A673 (cell line): Measurements from ENCODE around the gene VSIR. TPM values are rescaled to one million over a fixed set of nuclear protein-coding genes. Genes with fewer than 3 reads are reported as not detected.

Experiments used
- BruUV-seq: library from RNA; stranded (reverse); fragments of 400-500 nt; replicated peaks from 2 replicates; lab custom pipeline; 2021; lab: Mats Ljungman, UMichigan
- CTCF ChIA-PET: fragments of 300-600 bp; sonication (Branson Sonifier 250); formaldehyde crosslinking; loops from one replicate; lab custom pipeline; 2022; ENCODE audit warnings: antibody characterized with exemption; lab: Charles Lee
- POLR2A ChIA-PET: fragments of 300-600 bp; sonication (Branson Sonifier 250); formaldehyde crosslinking; loops from one replicate; lab custom pipeline; 2022; ENCODE audit warnings: antibody characterized with exemption; ENCODE audit not compliant: low non-redundant PET; lab: Charles Lee
- DNase-seq: peaks from one replicate; pipeline ENCODE4 v3.0.0-alpha.2; 2015; ENCODE audit warnings: low spot score
- H3K27ac ChIP-seq: fragments of 200-600 bp; sonication (generic); 2 replicates; pipeline ENCODE4 v1.5.1; 2016; ENCODE audit warnings: mixed run types, low read depth, mild to moderate bottlenecking, mixed read lengths, antibody characterized with exemption, low read length; ENCODE audit not compliant: poor library complexity, severe bottlenecking
- H3K27me3 ChIP-seq: fragments of 200-600 bp; sonication (generic); replicated peaks from 2 replicates; pipeline ENCODE4 v1.6.1; 2017; ENCODE audit warnings: mixed run types, low read depth, mild to moderate bottlenecking, mixed read lengths, antibody characterized with exemption, low read length; ENCODE audit not compliant: insufficient read depth, poor library complexity
- H3K36me3 ChIP-seq: fragments of 200-600 bp; sonication (generic); 2 replicates; pipeline ENCODE4 v1.6.1; 2016; ENCODE audit warnings: mixed run types, mild to moderate bottlenecking, mixed read lengths, antibody characterized with exemption, low read length; ENCODE audit not compliant: insufficient read depth, poor library complexity, severe bottlenecking
- H3K4me1 ChIP-seq: fragments of 200-600 bp; sonication (generic); 2 replicates; pipeline ENCODE4 v1.6.1; 2017; ENCODE audit warnings: mixed run types, mild to moderate bottlenecking, mixed read lengths, antibody characterized with exemption, low read length; ENCODE audit not compliant: insufficient read depth, poor library complexity, severe bottlenecking
- H3K4me3 ChIP-seq: fragments of 200-600 bp; sonication (generic); 2 replicates; pipeline ENCODE4 v1.5.1; 2016; ENCODE audit warnings: low read depth, mixed run types, mild to moderate bottlenecking, mixed read lengths, low read length; ENCODE audit not compliant: poor library complexity, severe bottlenecking
- H3K9me3 ChIP-seq: fragments of 200-600 bp; sonication (generic); 2 replicates; pipeline ENCODE4 v1.6.1; 2016; ENCODE audit warnings: mixed run types, low read depth, mild to moderate bottlenecking, mixed read lengths, antibody characterized with exemption, low read length; ENCODE audit not compliant: poor library complexity, severe bottlenecking
- EZH2 ChIP-seq: fragments of 200-600 bp; sonication (generic); IDR thresholded peaks from 2 replicates; pipeline ENCODE4 v1.6.1; 2017; ENCODE audit warnings: borderline replicate concordance, low read depth, mild to moderate bottlenecking, mixed read lengths, antibody characterized with exemption, low read length; ENCODE audit not compliant: poor library complexity, severe bottlenecking
- intact Hi-C: fragments of 100-400 bp; cut with micrococcal nuclease; formaldehyde crosslinking; loops from one replicate; pipeline ENCODE4 v1.10.0; 2022; ENCODE audit not compliant: unreplicated experiment
- total RNA-seq: library from RNA; stranded (reverse); gene quantifications from 2 replicates; pipeline ENCODE4 v1.2.3, GENCODE V29; 2021
- TF ChIP-seq, protein P1 (sequence below): fragments of 300-800, 200-600 bp; sonication (generic); conservative IDR thresholded peaks from 2 replicates; pipeline ENCODE4 v1.5.1; 2017; ENCODE audit warnings: low read depth, mild to moderate bottlenecking, antibody characterized with exemption, low read length, moderate library complexity, mixed read lengths

Gene VSIR
- total RNA-seq, 1 experiment from 2014 or later, result not detected

DNA sequence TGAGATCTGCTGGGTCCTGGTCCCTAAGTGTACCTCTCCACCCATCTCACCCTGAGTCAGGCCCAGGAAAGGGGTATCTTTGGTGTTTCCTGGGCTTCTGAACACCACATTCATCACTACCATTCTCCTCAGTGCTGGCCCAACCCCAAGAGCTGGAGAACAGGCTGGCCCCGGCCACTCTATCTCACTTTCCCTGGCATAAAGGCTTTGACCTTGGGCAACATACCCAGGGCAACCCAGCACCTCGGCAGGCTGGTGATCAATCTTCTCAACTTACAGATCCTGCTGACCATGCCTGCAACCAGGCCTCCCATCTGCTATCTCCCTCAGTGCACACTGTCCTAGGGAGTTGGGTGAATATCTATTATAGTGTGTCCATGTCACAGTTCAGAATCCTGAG lies 2.1 kb downstream of the VSIR start:
- H3K36me3 ChIP-seq, result no peaks in the 10 kb centered on the region
- CTCF ChIA-PET, result interaction anchor here (0.8 kb wide), 1 partner anchor 125 kb away, joined by 3 read pairs; no protein-coding TSS in a partner anchor
- H3K4me3 ChIP-seq, result no peak overlapping the region
- POLR2A ChIA-PET, result no interaction called here
- H3K4me1 ChIP-seq, result no peaks in the 10 kb centered on the region
- no peak for DNase-seq
- H3K27ac ChIP-seq, result no peak overlapping the region
- no TSS peak for BruUV-seq
- H3K9me3 ChIP-seq, result no peaks in the 10 kb centered on the region
- H3K27me3 ChIP-seq, result no peaks in the 10 kb centered on the region
- intact Hi-C loops, result no loop called here
- TF ChIP-seq EZH2, result no peak
- TF ChIP-seq, protein P1, sequence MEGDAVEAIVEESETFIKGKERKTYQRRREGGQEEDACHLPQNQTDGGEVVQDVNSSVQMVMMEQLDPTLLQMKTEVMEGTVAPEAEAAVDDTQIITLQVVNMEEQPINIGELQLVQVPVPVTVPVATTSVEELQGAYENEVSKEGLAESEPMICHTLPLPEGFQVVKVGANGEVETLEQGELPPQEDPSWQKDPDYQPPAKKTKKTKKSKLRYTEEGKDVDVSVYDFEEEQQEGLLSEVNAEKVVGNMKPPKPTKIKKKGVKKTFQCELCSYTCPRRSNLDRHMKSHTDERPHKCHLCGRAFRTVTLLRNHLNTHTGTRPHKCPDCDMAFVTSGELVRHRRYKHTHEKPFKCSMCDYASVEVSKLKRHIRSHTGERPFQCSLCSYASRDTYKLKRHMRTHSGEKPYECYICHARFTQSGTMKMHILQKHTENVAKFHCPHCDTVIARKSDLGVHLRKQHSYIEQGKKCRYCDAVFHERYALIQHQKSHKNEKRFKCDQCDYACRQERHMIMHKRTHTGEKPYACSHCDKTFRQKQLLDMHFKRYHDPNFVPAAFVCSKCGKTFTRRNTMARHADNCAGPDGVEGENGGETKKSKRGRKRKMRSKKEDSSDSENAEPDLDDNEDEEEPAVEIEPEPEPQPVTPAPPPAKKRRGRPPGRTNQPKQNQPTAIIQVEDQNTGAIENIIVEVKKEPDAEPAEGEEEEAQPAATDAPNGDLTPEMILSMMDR, result no peak

DNA sequence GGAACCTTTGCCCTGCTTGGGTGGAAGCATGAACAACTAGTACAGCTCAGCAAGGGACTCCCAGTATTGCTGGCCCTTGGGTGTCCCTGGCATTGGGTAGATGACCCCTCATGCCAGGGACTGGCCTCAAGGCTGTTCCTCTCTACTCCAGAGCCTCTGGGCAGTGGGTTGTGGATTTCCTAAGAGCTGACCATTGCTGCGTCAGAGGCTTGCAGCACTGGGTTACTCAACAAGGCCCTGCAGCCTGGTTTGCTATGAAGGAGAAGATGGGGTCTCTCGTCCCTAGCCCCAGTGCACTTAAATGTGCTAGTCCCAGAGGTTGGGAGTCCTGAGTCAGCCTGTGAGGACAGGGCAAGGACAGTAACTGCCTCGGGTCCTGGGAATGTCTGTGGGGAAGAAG lies 2.5 kb downstream of the VSIR start:
- Histone ChIP-seq H3K27ac (no peak overlapping the region), H3K27me3 (no peaks in the 10 kb centered on the region), H3K4me3 (no peak overlapping the region), H3K36me3 (no peaks in the 10 kb centered on the region), H3K9me3 (no peaks in the 10 kb centered on the region), H3K4me1 (no peaks in the 10 kb centered on the region)
- no peak for TF ChIP-seq EZH2
- TF ChIP-seq, protein P1, result no peak
- no TSS peak for BruUV-seq
- POLR2A ChIA-PET, result no interaction called here
- no peak for DNase-seq
- intact Hi-C loops, result no loop called here
- CTCF ChIA-PET, result no interaction called here

DNA sequence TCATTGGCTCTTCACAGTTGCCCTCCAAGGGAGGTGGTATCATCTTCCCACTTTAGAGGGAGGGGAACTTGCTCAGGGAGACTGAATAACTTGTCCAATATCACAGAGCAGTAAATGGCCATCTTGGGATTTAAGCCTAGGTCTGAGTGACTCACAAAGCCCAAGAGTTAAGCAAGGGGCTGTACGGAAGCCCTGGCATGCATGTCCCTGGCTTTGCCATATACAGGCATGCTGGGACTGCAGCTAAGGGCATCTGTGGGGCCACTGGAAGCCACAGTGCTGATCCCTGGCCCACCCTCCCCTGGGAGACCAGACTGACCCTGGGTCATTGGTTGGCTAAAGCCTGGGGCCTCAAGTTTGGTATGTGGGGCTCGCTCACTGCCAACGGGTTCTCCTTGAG lies 3.1 kb downstream of the VSIR start:
- intact Hi-C loops, result no loop called here
- no peak for DNase-seq
- Histone ChIP-seq H3K9me3 (no peaks in the 10 kb centered on the region), H3K4me1 (no peaks in the 10 kb centered on the region), H3K4me3 (no peak overlapping the region), H3K27me3 (no peaks in the 10 kb centered on the region), H3K27ac (no peak overlapping the region), H3K36me3 (no peaks in the 10 kb centered on the region)
- TF ChIP-seq EZH2, result no peak
- TF ChIP-seq, protein P1, result no peak
- BruUV-seq, result no TSS peak
- ChIA-PET POLR2A (no interaction called here), CTCF (no interaction called here)
